ENCODE results near the gene ATXN7L2. TPM values are rescaled to one million over a fixed set of nuclear protein-coding genes. Genes with fewer than 3 reads are reported as not detected.

ATXN7L2 gene
- total RNA-seq, 1 experiment from 2014 or later, result 17.3 TPM

GRCh38 chr1:109521002-109521951 is 37.6 kb downstream of the ATXN7L2 start:
- Histone ChIP-seq H2BK12ac (ENCODE audit: insufficient read length, low read depth, low read length) (no peak overlapping the region), H4K5ac (ENCODE audit: insufficient read length, low read depth, low read length) (no peak overlapping the region), H3K27ac (ENCODE audit: insufficient read length, low read depth, low read length) (no peak overlapping the region), H3K4ac (ENCODE audit: low read depth, low read length) (no peak overlapping the region), H2BK15ac (ENCODE audit: low read depth, low read length) (no peak overlapping the region), H4K8ac (replicated peaks; ENCODE audit: insufficient read length, low read depth, low read length) (no peak overlapping the region), H3K23me2 (ENCODE audit: insufficient read length, low read depth, low read length, poor library complexity, severe bottlenecking) (no peaks in the 10 kb centered on the region), H4K20me1 (ENCODE audit: control insufficient read depth, insufficient read depth, insufficient read length) (no peaks in the 10 kb centered on the region), H3K56ac (ENCODE audit: insufficient read length, low read depth, low read length) (no peak overlapping the region), H3K9ac (ENCODE audit: extremely low read depth, insufficient read length, low read length) (no peak overlapping the region), H3K14ac (ENCODE audit: insufficient read depth, low read length) (no peak overlapping the region), H3K27me3 (ENCODE audit: insufficient read depth, low read length) (no peaks in the 10 kb centered on the region), H3K23ac (ENCODE audit: insufficient read length, low read depth, low read length) (no peak overlapping the region), H3K4me1 (ENCODE audit: insufficient read depth, low read length) (no peaks in the 10 kb centered on the region), H2AFZ (ENCODE audit: low read length) (no peak overlapping the region), H3T11ph (ENCODE audit: low read length) (no peak overlapping the region), H4K91ac (ENCODE audit: insufficient read length, low read depth, low read length) (no peak overlapping the region), H2BK5ac (ENCODE audit: insufficient read length, low read length) (no peak overlapping the region), H3K9me3 (ENCODE audit: control insufficient read depth, low read depth, low read length) (no peaks in the 10 kb centered on the region), H3K79me1 (ENCODE audit: insufficient read depth, low read depth, low read length, poor library complexity, severe bottlenecking) (no peaks in the 10 kb centered on the region), H2AK5ac (ENCODE audit: insufficient read length, low read length) (no peak overlapping the region), H3K4me2 (ENCODE audit: insufficient read depth, insufficient read length, low read length) (no peak overlapping the region), H2BK20ac (ENCODE audit: low read depth, low read length, poor library complexity, severe bottlenecking) (no peak overlapping the region), H3K79me2 (ENCODE audit: insufficient read depth, low read length) (no peaks in the 10 kb centered on the region), H3K18ac (ENCODE audit: insufficient read length, low read depth, low read length) (no peak overlapping the region), H2BK120ac (ENCODE audit: low read depth, low read length, poor library complexity, severe bottlenecking) (no peak overlapping the region)
- no peaks in the 10 kb centered on the region; a peak in 1 of 5 replicates for H3K9me3 Mint-ChIP-seq
- no peaks in the 10 kb centered on the region for H3K36me3 Mint-ChIP-seq (ENCODE audit: insufficient read depth in 1 of 3, low read depth in 3 of 3)
- no CpG with 5 or more reads among the region's 14 CpGs for WGBS (ENCODE audit: extremely low coverage, insufficient read length, low lambda C conversion rate)
- TF ChIP-seq CTCF (conservative IDR thresholded peaks at IDR 0.05), result no peak
- no peak overlapping the region for H3K4me3 Mint-ChIP-seq
- no peak overlapping the region for H3K27ac Mint-ChIP-seq
- peaks cover 0 to 3% of the 10 kb centered on the region in 2 experiments; a peak in 1 of 4 replicates for H3K4me1 Mint-ChIP-seq
- DNase-seq, result no peak
- peaks cover 27% of the 10 kb centered on the region for H3K27me3 Mint-ChIP-seq (ENCODE audit: low read depth)

Data from H9 (cell line).